IMR-90 (cell line): Measurements from ENCODE around the gene RAP1GAP. TPM values are rescaled to one million over a fixed set of nuclear protein-coding genes. Genes with fewer than 3 reads are reported as not detected.

Experiments
- ATAC-seq: fragments of 200-7000 bp; cut with Tn5 transposase; 2 replicates; pipeline ENCODE4 v1.9.1; 2020; ENCODE audit warnings: low read depth, mild to moderate bottlenecking, moderate library complexity
- BruUV-seq: library from RNA; stranded (reverse); fragments of 400-500 nt; replicated peaks from 2 replicates; lab custom pipeline; 2021; lab: Mats Ljungman, UMichigan
- CTCF ChIA-PET: fragments of 300-600 bp; formaldehyde crosslinking; extraction: SDS; loops from one replicate; lab custom pipeline; 2021; ENCODE audit warnings: antibody characterized with exemption; lab: Yijun Ruan, JAX
- POLR2A ChIA-PET: fragments of 300-600 bp; sonication (Branson Sonifier 250); formaldehyde crosslinking; loops from one replicate; lab custom pipeline; 2022; ENCODE audit warnings: antibody characterized with exemption; ENCODE audit not compliant: unreplicated experiment; lab: Charles Lee
- DNase-seq: peaks from one replicate; pipeline ENCODE4 v3.0.0; 2013
- H2AFZ ChIP-seq: replicated peaks from 2 replicates; pipeline ENCODE3; 2013; ENCODE audit warnings: low read length, mild to moderate bottlenecking; ENCODE audit not compliant: poor library complexity
- H2AK5ac ChIP-seq: 2 replicates; pipeline ENCODE4 v1.6.1; 2013; ENCODE audit warnings: low read depth, low read length, inconsistent platforms
- H2AK9ac ChIP-seq: replicated peaks from 2 replicates; pipeline ENCODE3; 2013; ENCODE audit warnings: mild to moderate bottlenecking, low read depth, low read length, moderate library complexity; ENCODE audit not compliant: poor library complexity
- H2BK120ac ChIP-seq: 2 replicates; pipeline ENCODE4 v1.6.1; 2013; ENCODE audit warnings: low read depth, low read length, inconsistent platforms
- H2BK15ac ChIP-seq: 3 replicates; pipeline ENCODE4 v1.6.1; 2013; ENCODE audit warnings: low read depth, low read length, inconsistent platforms
- H2BK20ac ChIP-seq: 2 replicates; pipeline ENCODE4 v1.6.1; 2013; ENCODE audit warnings: low read depth, mild to moderate bottlenecking, inconsistent platforms, low read length, moderate library complexity
- H2BK5ac ChIP-seq: 2 replicates; pipeline ENCODE4 v1.6.1; 2013; ENCODE audit warnings: mild to moderate bottlenecking, low read depth, low read length, inconsistent platforms; ENCODE audit not compliant: poor library complexity, severe bottlenecking
- H3K14ac ChIP-seq: replicated peaks from 2 replicates; pipeline ENCODE4 v1.6.1; 2013; ENCODE audit warnings: low read depth, low read length, inconsistent platforms
- H3K18ac ChIP-seq: 2 replicates; pipeline ENCODE4 v1.6.1; 2013; ENCODE audit warnings: low read depth, low read length, control low read depth
- H3K23ac ChIP-seq: 2 replicates; pipeline ENCODE4 v1.6.1; 2013; ENCODE audit warnings: low read depth, low read length, inconsistent platforms
- H3K27ac ChIP-seq: 2 replicates; pipeline ENCODE4 v1.5.1; 2013; ENCODE audit warnings: mild to moderate bottlenecking, control low read depth, low read length; ENCODE audit not compliant: insufficient read depth
- H3K27me3 ChIP-seq: 2 replicates; pipeline ENCODE4 v1.6.1; 2013; ENCODE audit warnings: low read length; ENCODE audit not compliant: control insufficient read depth, insufficient read depth
- H3K36me3 ChIP-seq: 2 replicates; pipeline ENCODE4 v1.6.1; 2013; ENCODE audit warnings: low read length, mixed read lengths; ENCODE audit not compliant: control insufficient read depth, insufficient read depth
- H3K4ac ChIP-seq: 2 replicates; pipeline ENCODE4 v1.6.1; 2013; ENCODE audit warnings: low read depth, low read length, inconsistent platforms
- H3K4me1 ChIP-seq: 2 replicates; pipeline ENCODE4 v1.6.1; 2013; ENCODE audit warnings: low read length, mixed read lengths; ENCODE audit not compliant: control insufficient read depth, insufficient read depth
- H3K4me2 ChIP-seq: 2 replicates; pipeline ENCODE4 v1.6.1; 2013; ENCODE audit warnings: low read depth, mild to moderate bottlenecking, control low read depth, low read length, moderate library complexity
- H3K4me3 ChIP-seq: 2 replicates; pipeline ENCODE4 v1.5.1; 2013; ENCODE audit warnings: low read depth, mild to moderate bottlenecking, control low read depth, low read length, moderate library complexity; ENCODE audit not compliant: insufficient read depth
- H3K56ac ChIP-seq: 2 replicates; pipeline ENCODE4 v1.6.1; 2013; ENCODE audit warnings: low read length, inconsistent platforms; ENCODE audit not compliant: insufficient read depth; ENCODE audit errors: extremely low read depth
- H3K79me1 ChIP-seq, 2 experiments: 2 replicates each; pipeline ENCODE4 v1.6.1; 2013; ENCODE audit warnings: low read length in 2 of 2, inconsistent platforms in 1 of 2, low read depth in 1 of 2
- H3K9ac ChIP-seq: 2 replicates; pipeline ENCODE4 v1.6.1; 2013; ENCODE audit warnings: low read depth, low read length, control low read depth
- H3K9me1 ChIP-seq: 2 replicates; pipeline ENCODE4 v1.6.1; 2013; ENCODE audit warnings: low read length, inconsistent platforms; ENCODE audit not compliant: insufficient read depth
- H3K9me3 ChIP-seq: 2 replicates; pipeline ENCODE4 v1.6.1; 2013; ENCODE audit warnings: low read length; ENCODE audit not compliant: control insufficient read depth, insufficient read depth
- H4K20me1 ChIP-seq: 2 replicates; pipeline ENCODE4 v1.6.1; 2013; ENCODE audit warnings: low read length, inconsistent platforms; ENCODE audit not compliant: insufficient read depth
- H4K5ac ChIP-seq: 2 replicates; pipeline ENCODE4 v1.6.1; 2013; ENCODE audit warnings: mild to moderate bottlenecking, low read depth, low read length, control low read depth
- H4K8ac ChIP-seq, 2 experiments: 2 replicates each; pipeline ENCODE4 v1.6.1; 2013; ENCODE audit warnings: low read depth in 2 of 2, low read length in 2 of 2, control low read depth in 1 of 2, inconsistent platforms in 1 of 2
- H4K91ac ChIP-seq: 2 replicates; pipeline ENCODE4 v1.6.1; 2013; ENCODE audit warnings: low read depth, low read length, inconsistent platforms; ENCODE audit not compliant: insufficient read depth
- BHLHE40 ChIP-seq: fragments of 150-350 bp; IDR thresholded peaks from 2 replicates; pipeline ENCODE4 v1.6.1; 2016; ENCODE audit warnings: mild to moderate bottlenecking, low read depth, low read length
- CEBPB ChIP-seq: IDR thresholded peaks from 2 replicates; pipeline ENCODE4 v1.6.1; 2012; ENCODE audit warnings: low read depth, low read length, improper control_type of control experiment
- CHD1 ChIP-seq: IDR thresholded peaks from 2 replicates; pipeline ENCODE4 v1.6.1; 2012; ENCODE audit warnings: low read depth, low read length, improper control_type of control experiment
- MAFK ChIP-seq: IDR thresholded peaks from 2 replicates; pipeline ENCODE4 v1.6.1; 2012; ENCODE audit warnings: low read depth, low read length, improper control_type of control experiment
- MXI1 ChIP-seq: IDR thresholded peaks from 2 replicates; pipeline ENCODE4 v1.6.1; 2012; ENCODE audit warnings: low read depth, mild to moderate bottlenecking, low read length, moderate library complexity, borderline replicate concordance
- NFE2L2 ChIP-seq: fragments of 150-350 bp; IDR thresholded peaks from 2 replicates; pipeline ENCODE4 v1.6.1; 2016; ENCODE audit warnings: low read depth, mild to moderate bottlenecking, low read length
- POLR2A ChIP-seq: IDR thresholded peaks from 2 replicates; pipeline ENCODE4 v1.6.1; 2012; ENCODE audit warnings: mild to moderate bottlenecking, low read depth, low read length
- SMC3 ChIP-seq: fragments of 150-350 bp; IDR thresholded peaks from 2 replicates; pipeline ENCODE4 v1.6.1; 2016; ENCODE audit warnings: low read depth, mild to moderate bottlenecking, antibody characterized with exemption, low read length, moderate library complexity
- WGBS, 2 experiments: methylation state at CpG; one replicate each; pipeline versions ENCODE4 v1.1.5 to v1.1.7; 2013; ENCODE audit warnings: missing lambda C conversion rate in 2 of 2; ENCODE audit not compliant: insufficient read length in 1 of 2; ENCODE audit errors: extremely low coverage in 2 of 2; 5-methylcytosine and 5-hydroxymethylcytosine counted together
- dilution Hi-C: fragments of 300-500 bp; cut with HindIII; formaldehyde crosslinking; loops from one replicate; pipeline ENCODE4 v1.14.3; 2018; ENCODE audit warnings: low sequenced_read_pairs; ENCODE audit not compliant: unreplicated experiment
- in situ Hi-C: fragments of 300-500 bp; cut with MboI; formaldehyde crosslinking; loops from 3 replicates; pipeline ENCODE4 v1.14.3; 2019; ENCODE audit warnings: low sequenced_read_pairs, inconsistent platforms, mixed read lengths
- intact Hi-C: fragments of 100-400 bp; cut with micrococcal nuclease; formaldehyde crosslinking; loops from 2 replicates; pipeline ENCODE4 v1.10.0; 2022
- polyA plus RNA-seq, 3 experiments: library from polyadenylated mRNA; depleted of rRNA; stranded (reverse); fragments of >200 nt; gene quantifications; 2 replicates each; pipeline ENCODE4 v1.2.3, GENCODE V29; 2012; ENCODE audit warnings: low replicate concordance in 1 of 3
- total RNA-seq: library from RNA; depleted of rRNA; stranded (reverse); fragments of >200 nt; gene quantifications from 2 replicates; pipeline ENCODE4 v1.2.3, GENCODE V29; 2012
- TF ChIP-seq, protein P1 (sequence below): fragments of 150-350 bp; IDR thresholded peaks from 2 replicates; pipeline ENCODE4 v1.6.1; 2017; ENCODE audit warnings: mild to moderate bottlenecking, antibody characterized with exemption, low read length, low read depth
- TF ChIP-seq, protein P2 (sequence below): fragments of 150-350 bp; IDR thresholded peaks from 2 replicates; pipeline ENCODE4 v1.6.1; 2016; ENCODE audit warnings: low read depth, mild to moderate bottlenecking, low read length, moderate library complexity, borderline replicate concordance

The RAP1GAP gene
- total and polyA plus RNA-seq, 2 of the 4 experiments (the other 2 are of a cell fraction): under 0.01 to 0.10 TPM

DNA sequence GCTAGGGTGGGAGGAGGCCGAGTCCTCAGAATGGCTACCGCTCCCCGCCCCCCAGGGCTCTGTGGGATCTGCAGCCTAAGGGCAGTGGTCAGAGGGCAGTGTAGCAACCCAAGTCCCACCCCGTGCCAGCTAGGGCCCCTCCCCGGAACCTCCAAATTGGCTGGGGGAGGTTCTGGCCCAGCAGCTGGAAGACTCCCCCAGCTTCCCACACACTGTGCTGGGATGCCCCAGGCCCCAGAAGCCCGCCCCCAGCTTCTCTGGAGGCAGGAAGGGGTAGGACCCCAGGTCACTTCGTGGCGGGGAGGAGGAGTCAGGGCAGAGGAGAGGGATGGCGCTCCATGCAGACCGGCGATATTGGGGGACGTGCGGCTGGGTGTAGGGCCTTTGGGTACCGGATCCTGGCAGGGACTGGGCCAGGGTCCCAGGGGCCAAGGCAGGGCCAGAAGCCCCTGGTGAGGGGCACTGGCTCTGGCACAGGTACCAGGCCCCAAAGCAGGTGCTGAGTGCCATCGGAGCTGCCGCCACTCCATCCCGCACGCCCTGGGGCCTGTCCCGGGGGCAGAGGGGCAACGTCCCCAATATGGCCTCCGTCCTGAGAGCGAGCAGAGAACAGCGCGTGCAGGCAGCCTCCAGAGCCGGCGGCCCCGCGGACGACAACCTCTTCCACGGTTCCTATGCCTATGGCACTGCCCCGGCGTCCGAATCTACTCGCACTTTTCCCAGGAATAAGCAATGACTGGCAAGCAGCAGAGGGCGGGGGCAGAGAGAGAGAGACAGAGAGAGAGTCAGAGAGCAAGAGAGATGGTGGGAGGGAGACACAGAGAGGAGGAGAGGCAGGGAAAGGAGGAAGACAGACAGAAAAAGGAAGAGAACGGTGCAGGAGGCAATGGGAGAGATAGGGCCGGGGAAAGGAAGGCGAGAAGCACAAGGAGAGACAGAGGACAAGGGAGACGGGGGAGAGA lies 65.7 kb downstream of the RAP1GAP start:
- Histone ChIP-seq H3K36me3 (no peaks in the 10 kb centered on the region), H2BK20ac (no peak overlapping the region), H3K79me1 (no peaks in the 10 kb centered on the region), H4K5ac (no peak overlapping the region), H3K4ac (no peak overlapping the region), H2BK120ac (no peak overlapping the region), H3K14ac (no peak overlapping the region), H3K23ac (no peak overlapping the region), H3K56ac (no peak overlapping the region), H3K27me3 (peaks cover 34% of the 10 kb centered on the region), H3K9me1 (peaks cover 3% of the 10 kb centered on the region; the same call in 1 of the 2 replicates), H2AFZ (no peak overlapping the region), H2BK15ac (no peak overlapping the region), H3K9me3 (no peaks in the 10 kb centered on the region), H3K27ac (no peak overlapping the region), H4K20me1 (no peaks in the 10 kb centered on the region), H3K18ac (no peak overlapping the region), H4K91ac (no peak overlapping the region), H3K9ac (no peak overlapping the region), H3K4me1 (peaks cover 3% of the 10 kb centered on the region; the same call in 1 of the 2 replicates), H4K8ac (no peak overlapping the region), H3K4me3 (no peak overlapping the region), H2AK5ac (no peak overlapping the region), H2AK9ac (no peak overlapping the region), H3K4me2 (no peak overlapping the region), H2BK5ac (no peak overlapping the region)
- no peak for ATAC-seq
- in situ Hi-C loops (no loop called here), dilution Hi-C loops (no loop called here), intact Hi-C loops (no loop called here)
- BruUV-seq: no TSS peak
- CTCF ChIA-PET: no interaction called here
- 90% methylated on average over 12 of the region's 39 CpGs; no CpG with 5 or more reads in 1 of the 2 experiments for WGBS, 2 experiments
- POLR2A ChIA-PET: no interaction called here
- no peak for DNase-seq
- TF ChIP-seq CHD1: no peak
- no peak for TF ChIP-seq BHLHE40
- no peak for TF ChIP-seq MXI1
- TF ChIP-seq POLR2A: no peak
- TF ChIP-seq MAFK: no peak
- TF ChIP-seq, protein P1, sequence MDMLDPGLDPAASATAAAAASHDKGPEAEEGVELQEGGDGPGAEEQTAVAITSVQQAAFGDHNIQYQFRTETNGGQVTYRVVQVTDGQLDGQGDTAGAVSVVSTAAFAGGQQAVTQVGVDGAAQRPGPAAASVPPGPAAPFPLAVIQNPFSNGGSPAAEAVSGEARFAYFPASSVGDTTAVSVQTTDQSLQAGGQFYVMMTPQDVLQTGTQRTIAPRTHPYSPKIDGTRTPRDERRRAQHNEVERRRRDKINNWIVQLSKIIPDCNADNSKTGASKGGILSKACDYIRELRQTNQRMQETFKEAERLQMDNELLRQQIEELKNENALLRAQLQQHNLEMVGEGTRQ: no peak
- TF ChIP-seq SMC3: no peak
- TF ChIP-seq, protein P2, sequence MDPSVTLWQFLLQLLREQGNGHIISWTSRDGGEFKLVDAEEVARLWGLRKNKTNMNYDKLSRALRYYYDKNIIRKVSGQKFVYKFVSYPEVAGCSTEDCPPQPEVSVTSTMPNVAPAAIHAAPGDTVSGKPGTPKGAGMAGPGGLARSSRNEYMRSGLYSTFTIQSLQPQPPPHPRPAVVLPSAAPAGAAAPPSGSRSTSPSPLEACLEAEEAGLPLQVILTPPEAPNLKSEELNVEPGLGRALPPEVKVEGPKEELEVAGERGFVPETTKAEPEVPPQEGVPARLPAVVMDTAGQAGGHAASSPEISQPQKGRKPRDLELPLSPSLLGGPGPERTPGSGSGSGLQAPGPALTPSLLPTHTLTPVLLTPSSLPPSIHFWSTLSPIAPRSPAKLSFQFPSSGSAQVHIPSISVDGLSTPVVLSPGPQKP: no peak
- no peak for TF ChIP-seq CEBPB
- TF ChIP-seq NFE2L2: no peak
